ENCODE results near the gene PCDHAC2.

The PCDHAC2 gene

DNA sequence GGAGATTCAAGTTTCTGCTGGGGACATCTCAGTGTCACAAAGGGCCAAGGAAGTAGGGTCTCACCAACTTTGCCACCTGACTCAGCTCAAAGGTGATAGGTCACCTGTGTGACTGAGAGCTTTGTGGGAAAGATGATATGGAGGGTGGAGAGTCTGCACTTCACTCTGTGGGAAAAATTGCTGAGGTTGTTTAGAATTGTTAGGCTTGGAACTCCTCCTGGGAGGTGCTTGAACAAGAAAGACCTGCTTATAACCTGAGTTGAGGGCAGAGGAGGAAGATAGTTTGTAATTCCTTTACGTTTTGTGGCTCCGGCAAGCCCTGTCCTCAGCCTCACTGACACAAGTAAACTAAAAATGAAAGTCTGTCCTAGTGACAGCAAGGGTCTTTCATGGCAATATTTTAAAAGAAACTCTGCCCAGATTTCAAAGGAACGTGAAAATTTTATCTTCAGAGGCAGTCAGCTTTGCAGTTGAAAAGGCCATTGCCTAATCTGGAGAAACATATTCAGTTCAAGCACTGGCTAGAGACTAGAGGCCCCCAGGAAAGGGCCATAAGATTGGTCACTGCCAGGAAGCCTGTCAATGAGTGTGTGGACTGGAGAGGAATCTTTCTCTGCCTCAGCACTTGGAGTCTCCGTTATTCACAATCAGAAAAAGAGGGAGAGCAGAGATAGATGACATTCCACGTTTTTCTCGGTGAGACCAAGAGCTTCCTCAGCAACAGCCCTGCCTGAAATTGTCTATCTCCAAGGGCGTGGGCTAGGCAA lies 23.2 kb downstream of the PCDHAC2 start:
- DNase-seq, result no peak

DNA sequence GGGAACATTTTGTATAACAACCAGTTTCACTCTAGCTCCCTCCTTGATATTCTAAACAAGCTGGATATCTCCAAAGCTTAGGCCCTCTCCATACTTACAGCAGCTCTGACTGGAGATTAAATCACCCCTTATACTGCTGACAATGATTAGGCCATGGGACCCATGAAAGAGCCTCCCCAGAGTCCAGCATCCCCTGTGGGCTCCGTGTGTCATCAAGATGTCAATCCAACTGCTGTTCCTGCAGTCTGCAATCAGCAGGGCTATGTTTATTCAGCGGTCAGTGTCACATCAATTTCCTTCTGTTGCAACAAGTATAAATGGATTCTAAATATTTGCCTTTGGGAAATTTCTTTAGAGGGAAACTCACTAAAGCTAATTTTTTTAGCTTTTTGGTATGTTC lies 26.6 kb downstream of the PCDHAC2 start:
- DNase-seq, result no peak

DNA sequence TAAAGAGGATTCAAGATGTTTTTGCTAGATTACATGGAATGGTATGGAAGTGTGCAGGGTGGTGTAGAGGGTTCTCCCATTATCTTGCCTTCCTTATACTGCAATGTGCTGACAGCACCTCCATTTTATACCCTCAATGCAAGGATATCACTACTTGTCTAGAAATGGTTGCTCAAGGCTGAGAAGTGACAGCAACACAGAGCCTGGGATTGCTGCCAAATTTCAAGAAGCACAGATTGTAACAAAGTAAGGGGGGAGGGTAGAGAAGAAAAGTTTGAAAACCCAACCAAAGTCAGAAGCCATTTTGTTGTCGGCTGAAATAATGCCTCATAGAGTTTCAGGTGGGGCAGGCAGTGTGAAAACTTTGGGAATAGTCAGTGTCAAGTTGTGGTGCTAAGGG lies 29.8 kb downstream of the PCDHAC2 start:
- no peak for DNase-seq

DNA sequence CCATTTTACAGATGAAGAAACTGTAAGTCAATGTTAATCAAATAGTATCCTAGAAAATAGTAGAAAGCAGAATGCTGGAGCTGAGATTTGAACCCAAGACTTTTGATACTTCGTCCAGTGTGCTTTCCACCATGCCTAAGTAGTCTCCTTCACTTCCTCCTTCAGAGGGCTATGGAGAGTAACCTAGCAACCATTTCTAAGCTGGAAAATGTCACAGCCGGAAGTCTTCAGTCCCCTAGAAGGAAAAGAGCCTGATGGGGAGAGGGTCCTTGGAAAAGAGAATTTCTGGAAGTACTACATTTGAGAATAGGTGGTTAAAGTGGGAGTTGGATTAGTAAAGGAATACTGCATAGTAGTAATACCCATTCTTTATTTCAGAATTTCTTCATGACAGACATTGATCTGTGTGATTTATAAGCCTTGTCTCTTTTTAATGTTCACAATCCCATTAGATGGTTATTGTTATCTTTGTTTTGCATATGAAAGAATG lies 32.7 kb downstream of the PCDHAC2 start:
- DNase-seq, result no peak

- no peak for DNase-seq
Measured at GRCh38 chr5:141001446-141001843, 35.2 kb downstream of the PCDHAC2 start.

GRCh38 chr5:141001844-141002604 lies 35.7 kb downstream of the PCDHAC2 start:
- no peak for DNase-seq

- no peak for DNase-seq
Measured at GRCh38 chr5:141002605-141002965, 36.3 kb downstream of the PCDHAC2 start.

DNA sequence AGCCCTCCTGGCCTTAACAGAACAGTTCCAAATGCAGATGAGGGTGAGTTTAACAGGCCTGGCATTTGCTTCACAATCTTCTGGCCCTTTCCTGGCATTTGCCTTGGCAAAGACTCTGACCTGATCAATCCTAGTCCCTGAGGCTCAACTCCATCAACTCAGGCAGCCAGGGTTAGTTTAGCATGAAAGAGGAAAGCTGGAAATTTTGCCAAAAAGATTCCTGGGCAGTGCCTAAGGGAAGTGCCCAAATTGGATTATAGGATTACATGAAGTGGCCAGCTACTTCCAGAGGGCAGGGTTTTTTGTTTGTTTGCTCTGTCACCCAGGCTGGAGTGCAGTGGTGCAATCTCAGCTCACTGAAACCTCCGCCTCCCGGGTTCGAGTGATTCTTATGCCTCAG lies 36.8 kb downstream of the PCDHAC2 start:
- no peak for DNase-seq

- DNase-seq, result no peak
Measured at GRCh38 chr5:141003791-141004611, 37.7 kb downstream of the PCDHAC2 start.

- no peak for DNase-seq
Measured at GRCh38 chr5:141007791-141008190, 41.5 kb downstream of the PCDHAC2 start.

DNA sequence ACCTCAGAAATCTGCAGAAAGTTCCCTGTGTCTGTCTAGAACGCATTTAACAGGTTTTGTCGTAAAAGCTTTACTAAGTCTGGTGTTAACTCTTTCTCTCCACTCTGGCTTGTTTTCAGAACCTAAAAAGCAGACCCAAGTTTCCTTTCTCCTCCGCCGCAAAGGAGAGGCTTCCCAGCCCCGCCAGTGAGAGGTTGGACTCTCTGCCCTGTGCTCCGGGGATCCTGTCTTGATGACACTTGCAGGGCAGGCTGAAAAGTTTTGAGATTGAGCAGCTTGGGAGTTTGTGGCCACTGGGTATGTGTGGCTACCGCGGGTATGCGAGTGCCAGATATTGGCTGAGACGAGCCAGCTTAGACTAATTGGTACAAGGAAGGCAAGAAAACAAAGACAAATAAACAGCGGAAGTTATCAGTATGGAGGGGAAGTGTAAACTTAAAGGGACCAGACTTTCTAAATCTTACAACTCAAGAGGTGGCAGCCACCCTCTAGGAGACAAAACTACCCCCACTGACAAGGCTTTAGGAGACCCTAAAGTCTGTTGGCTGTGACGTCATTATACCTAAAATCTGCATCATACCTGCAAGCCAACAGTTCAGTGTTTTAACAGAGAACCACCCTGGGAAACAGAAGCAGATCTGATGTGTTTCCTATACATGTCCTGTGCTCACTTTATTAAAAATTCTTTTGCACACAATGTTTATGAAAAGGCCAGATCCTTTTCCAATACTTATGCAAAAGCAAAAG lies 43.9 kb downstream of the PCDHAC2 start:
- no peak for DNase-seq

DNA sequence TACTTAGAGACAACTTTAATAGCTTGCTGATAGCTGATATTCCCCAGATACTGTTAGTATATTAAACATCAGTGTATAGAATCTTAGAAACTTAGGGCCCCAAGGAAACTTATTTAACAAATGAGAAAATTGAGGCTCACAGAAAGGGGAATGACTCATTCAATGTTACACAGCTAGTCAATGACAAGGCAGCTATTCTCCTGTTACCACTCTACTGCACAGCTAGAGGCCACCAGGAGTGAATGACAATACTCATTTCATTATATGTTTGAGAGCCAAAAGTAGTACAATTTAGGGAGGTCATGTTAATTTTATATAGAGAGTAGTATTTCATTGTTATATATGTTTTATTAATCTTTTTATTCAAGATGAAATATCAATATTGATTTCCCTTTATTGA lies 51.7 kb downstream of the PCDHAC2 start:
- no peak for DNase-seq

All from activated CD4-positive, CD25-positive, alpha-beta regulatory T cell (primary cell).